OCI-LY3 (cell line): ENCODE results near the gene MRAS.
A peak's percentile ranks its signal among the peaks of the same experiment; 100 is the strongest.
"Not testable (repeated sequence)": the region's sequence is repeated elsewhere in the genome, so short reads cannot be mapped to it uniquely, and the experiment has no call there.

Experiments
- H2AFZ ChIP-seq: fragments of 200-600, 300-600 bp; shearing (Covaris generic); 2 replicates; pipeline ENCODE4 v1.6.0; 2014; ENCODE audit warnings: antibody characterized with exemption, low read depth, low read length
- H3K27ac ChIP-seq: fragments of 200-600, 300-600 bp; sonication (generic); 2 replicates; pipeline ENCODE4 v1.5.1; 2014; ENCODE audit warnings: mild to moderate bottlenecking, low read length, moderate library complexity, mixed read lengths
- H3K27me3 ChIP-seq: fragments of 200-600, 300-600 bp; sonication (generic); 2 replicates; pipeline ENCODE4 v1.6.1; 2014; ENCODE audit warnings: low read depth, low read length, mixed read lengths
- H3K36me3 ChIP-seq: fragments of 200-600, 300-600 bp; sonication (generic); replicated peaks from 2 replicates; pipeline ENCODE3; 2014; ENCODE audit warnings: low read depth, low read length, mixed read lengths
- H3K4me1 ChIP-seq: fragments of 300-600, 200-600 bp; sonication (generic); 2 replicates; pipeline ENCODE4 v1.6.1; 2014; ENCODE audit warnings: low read length, mixed read lengths
- H3K4me2 ChIP-seq: fragments of 200-600, 300-600 bp; sonication (generic); 2 replicates; pipeline ENCODE4 v1.6.1; 2014; ENCODE audit warnings: low read length, mixed read lengths
- H3K4me3 ChIP-seq: fragments of 300-600, 200-600 bp; sonication (generic); 2 replicates; pipeline ENCODE4 v1.5.1; 2014; ENCODE audit warnings: antibody characterized with exemption, mild to moderate bottlenecking, low read length, moderate library complexity
- H3K79me2 ChIP-seq: fragments of 300-600, 200-600 bp; shearing (Covaris generic); 2 replicates; pipeline ENCODE4 v1.6.1; 2014; ENCODE audit warnings: mild to moderate bottlenecking, low read length, mixed read lengths
- H3K9ac ChIP-seq: fragments of 300-600, 200-600 bp; shearing (Covaris generic); 2 replicates; pipeline ENCODE4 v1.6.0; 2014; ENCODE audit warnings: mild to moderate bottlenecking, low read length, moderate library complexity
- H3K9me3 ChIP-seq: fragments of 200-600, 300-600 bp; shearing (Covaris generic); 2 replicates; pipeline ENCODE4 v1.6.1; 2014; ENCODE audit warnings: low read length, mixed read lengths; ENCODE audit not compliant: insufficient read depth
- H4K20me1 ChIP-seq: fragments of 200-600, 300-600 bp; sonication (generic); 2 replicates; pipeline ENCODE4 v1.6.1; 2016; ENCODE audit warnings: low read length, mixed read lengths; ENCODE audit not compliant: insufficient read depth
- EZH2phosphoT487 ChIP-seq: fragments of 200-600 bp; shearing (Covaris generic); IDR thresholded peaks from 2 replicates; pipeline ENCODE4 v1.6.1; 2018; ENCODE audit warnings: antibody characterized with exemption, mixed run types, low read depth
- TF ChIP-seq, protein P1 (sequence below): fragments of 200-600, 300-600 bp; sonication (generic); IDR thresholded peaks from 2 replicates; pipeline ENCODE4 v1.5.1; 2014; ENCODE audit warnings: antibody characterized with exemption, low read length, low read depth

MRAS gene

DNA sequence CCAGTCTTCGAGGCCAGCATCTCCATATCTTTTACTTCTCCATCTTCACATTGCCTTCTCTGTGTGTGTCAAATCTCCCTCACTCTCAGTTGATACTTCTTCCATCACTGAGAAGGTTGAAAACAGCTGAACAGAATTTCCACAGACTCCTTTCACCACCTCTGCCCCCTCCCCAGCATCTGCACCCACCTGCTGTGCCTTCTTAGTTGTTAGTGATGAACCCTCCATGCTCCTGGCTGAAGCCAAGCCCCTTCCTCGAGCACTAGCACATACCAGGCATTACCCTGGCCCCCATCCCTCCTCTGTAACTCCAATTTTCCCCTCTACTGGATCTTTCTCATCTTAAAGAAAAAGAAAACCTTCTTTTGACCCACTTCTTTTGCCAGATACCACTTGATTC is 58.2 kb downstream of the MRAS start:
- no peaks in the 10 kb centered on the region for H3K79me2 ChIP-seq
- TF ChIP-seq, protein P1, sequence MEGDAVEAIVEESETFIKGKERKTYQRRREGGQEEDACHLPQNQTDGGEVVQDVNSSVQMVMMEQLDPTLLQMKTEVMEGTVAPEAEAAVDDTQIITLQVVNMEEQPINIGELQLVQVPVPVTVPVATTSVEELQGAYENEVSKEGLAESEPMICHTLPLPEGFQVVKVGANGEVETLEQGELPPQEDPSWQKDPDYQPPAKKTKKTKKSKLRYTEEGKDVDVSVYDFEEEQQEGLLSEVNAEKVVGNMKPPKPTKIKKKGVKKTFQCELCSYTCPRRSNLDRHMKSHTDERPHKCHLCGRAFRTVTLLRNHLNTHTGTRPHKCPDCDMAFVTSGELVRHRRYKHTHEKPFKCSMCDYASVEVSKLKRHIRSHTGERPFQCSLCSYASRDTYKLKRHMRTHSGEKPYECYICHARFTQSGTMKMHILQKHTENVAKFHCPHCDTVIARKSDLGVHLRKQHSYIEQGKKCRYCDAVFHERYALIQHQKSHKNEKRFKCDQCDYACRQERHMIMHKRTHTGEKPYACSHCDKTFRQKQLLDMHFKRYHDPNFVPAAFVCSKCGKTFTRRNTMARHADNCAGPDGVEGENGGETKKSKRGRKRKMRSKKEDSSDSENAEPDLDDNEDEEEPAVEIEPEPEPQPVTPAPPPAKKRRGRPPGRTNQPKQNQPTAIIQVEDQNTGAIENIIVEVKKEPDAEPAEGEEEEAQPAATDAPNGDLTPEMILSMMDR, result no peak
- TF ChIP-seq EZH2phosphoT487, result no peak
- H3K9me3 ChIP-seq, result no peaks in the 10 kb centered on the region
- no peak overlapping the region for H3K4me2 ChIP-seq
- H3K4me3 ChIP-seq, result no peak overlapping the region
- no peaks in the 10 kb centered on the region for H4K20me1 ChIP-seq
- no peak overlapping the region for H2AFZ ChIP-seq
- no peaks in the 10 kb centered on the region for H3K36me3 ChIP-seq
- no peak overlapping the region for H3K27ac ChIP-seq
- no peak overlapping the region for H3K9ac ChIP-seq
- peaks cover 10% of the 10 kb centered on the region for H3K4me1 ChIP-seq
- H3K27me3 ChIP-seq, result peaks cover 82% of the 10 kb centered on the region

DNA sequence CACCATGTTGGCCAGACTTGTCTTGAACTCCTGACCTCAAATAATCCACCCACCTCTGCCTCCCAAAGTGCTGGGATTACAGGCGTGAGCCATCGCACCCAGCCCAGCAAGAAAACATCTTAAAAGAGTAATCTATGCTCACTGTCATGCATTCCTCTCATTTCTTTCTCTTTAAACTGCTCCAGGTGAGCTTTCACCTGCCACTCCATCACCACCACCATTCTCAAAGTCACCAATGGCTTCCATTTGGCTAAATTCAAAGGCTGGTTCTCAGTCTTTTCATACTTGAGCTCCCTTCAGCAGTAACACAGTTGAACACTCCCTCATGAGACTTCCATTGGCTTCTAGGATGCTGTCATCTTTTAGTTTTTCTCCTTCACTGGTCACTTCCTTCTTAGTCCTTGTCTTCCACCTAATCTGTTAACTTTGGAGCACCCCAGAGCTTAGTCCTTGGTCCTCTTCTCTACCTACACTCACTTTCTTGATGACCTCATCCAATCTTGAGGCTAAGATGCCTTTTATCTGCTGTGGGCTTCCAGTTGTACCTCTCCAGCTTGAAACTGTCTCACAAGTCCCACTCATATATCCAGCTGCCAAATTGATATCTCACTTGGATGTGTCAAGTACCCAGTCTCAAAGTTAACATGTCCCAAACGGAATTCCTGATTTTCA is 59.0 kb downstream of the MRAS start:
- Histone ChIP-seq H4K20me1 (no peaks in the 10 kb centered on the region), H3K9me3 (no peaks in the 10 kb centered on the region), H3K4me3 (no peak overlapping the region), H2AFZ (no peak overlapping the region), H3K9ac (no peak overlapping the region), H3K79me2 (no peaks in the 10 kb centered on the region), H3K27ac (no peak overlapping the region), H3K27me3 (peaks cover 75% of the 10 kb centered on the region), H3K36me3 (no peaks in the 10 kb centered on the region), H3K4me2 (no peak overlapping the region), H3K4me1 (peaks cover 10% of the 10 kb centered on the region)
- TF ChIP-seq, protein P1, result no peak
- TF ChIP-seq EZH2phosphoT487, result no peak

DNA sequence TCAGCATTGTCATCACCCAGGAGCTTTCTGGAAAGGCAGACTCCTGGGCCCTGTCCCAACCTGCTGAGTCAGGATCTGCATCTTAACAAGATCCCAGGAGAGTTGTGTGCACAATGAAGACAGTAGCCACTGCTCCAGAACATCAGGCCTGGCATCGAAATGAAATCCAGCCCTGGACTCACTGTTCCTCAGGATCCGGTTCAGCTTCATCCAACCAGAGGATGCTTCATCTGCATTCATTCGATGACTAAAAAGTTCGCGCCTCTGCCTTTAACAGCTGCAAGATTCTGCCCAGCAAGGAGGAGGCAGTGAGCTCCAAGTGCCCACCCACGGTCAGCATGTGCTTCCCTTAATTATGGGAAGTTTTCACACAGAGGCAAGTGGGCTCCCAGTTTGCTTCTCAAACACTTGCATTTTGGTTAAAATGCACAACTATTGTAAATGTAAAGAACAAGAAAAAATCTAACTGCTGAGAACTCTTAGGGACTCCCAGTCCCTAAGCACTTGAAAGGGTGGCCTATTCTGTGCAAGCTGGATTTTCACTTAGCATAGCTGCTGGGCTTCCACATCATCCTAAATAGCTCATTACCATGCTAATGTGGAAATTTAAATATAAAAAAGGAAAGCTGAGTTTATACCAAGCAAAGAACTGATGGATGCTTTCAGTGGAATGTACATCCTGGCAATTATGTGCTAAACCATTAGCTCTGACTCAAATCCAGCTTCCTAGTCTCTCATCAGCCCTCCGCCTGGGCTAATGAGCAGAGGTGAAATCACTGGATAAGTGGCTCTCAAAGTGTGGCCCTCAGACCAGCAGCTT is 60.6 kb downstream of the MRAS start:
- Histone ChIP-seq H2AFZ (no peak overlapping the region), H3K27me3 (peaks cover 66% of the 10 kb centered on the region), H3K27ac (no peak overlapping the region), H3K36me3 (no peaks in the 10 kb centered on the region), H3K9ac (no peak overlapping the region), H3K4me3 (no peak overlapping the region), H4K20me1 (no peaks in the 10 kb centered on the region), H3K79me2 (no peaks in the 10 kb centered on the region), H3K4me2 (no peak overlapping the region), H3K4me1 (peaks cover 10% of the 10 kb centered on the region), H3K9me3 (no peaks in the 10 kb centered on the region)
- no peak for TF ChIP-seq EZH2phosphoT487
- TF ChIP-seq, protein P1, result no peak

DNA sequence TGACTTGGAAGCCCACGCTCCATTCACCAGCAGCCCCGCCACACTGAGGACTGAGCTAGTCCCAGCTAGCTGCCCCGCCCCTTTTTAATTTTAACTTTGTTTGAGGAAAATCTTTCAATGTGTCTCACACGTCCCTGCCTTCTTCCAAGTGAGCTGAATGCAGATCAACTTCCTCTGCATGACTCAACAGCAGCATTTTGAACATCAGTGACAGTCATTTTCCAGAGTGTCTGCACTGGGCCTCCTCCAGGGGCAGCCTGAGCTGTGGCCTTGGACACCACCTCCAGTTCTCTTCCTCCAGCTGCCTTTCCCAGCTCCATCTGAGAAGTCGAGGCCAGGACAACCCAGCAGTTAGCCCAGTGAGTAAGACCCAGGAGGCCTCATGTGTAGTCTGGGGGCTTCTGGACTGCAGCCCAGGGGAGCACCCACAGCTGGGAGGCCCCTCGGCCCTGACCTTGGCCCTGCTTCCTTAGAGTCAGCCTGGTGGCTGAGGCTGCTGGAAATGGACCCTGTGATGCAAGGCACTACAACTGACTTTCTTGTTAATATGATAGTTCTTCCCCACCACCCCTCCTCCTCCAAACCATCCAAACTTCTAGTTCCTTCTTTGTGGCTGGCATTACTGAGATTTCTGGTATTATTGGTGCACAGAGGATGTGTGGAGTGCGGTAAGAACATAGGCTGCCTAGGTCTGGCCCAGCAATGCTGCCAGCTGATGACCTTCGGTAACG is 64.6 kb downstream of the MRAS start:
- Histone ChIP-seq H3K4me1 (peaks cover 23% of the 10 kb centered on the region), H4K20me1 (no peaks in the 10 kb centered on the region), H3K4me2 (no peak overlapping the region), H3K36me3 (no peaks in the 10 kb centered on the region), H3K9ac (no peak overlapping the region), H3K9me3 (no peaks in the 10 kb centered on the region), H3K79me2 (no peaks in the 10 kb centered on the region), H3K4me3 (no peak overlapping the region), H2AFZ (no peak overlapping the region), H3K27ac (no peak overlapping the region), H3K27me3 (peaks cover 40% of the 10 kb centered on the region)
- TF ChIP-seq EZH2phosphoT487, result no peak
- TF ChIP-seq, protein P1, result no peak

DNA sequence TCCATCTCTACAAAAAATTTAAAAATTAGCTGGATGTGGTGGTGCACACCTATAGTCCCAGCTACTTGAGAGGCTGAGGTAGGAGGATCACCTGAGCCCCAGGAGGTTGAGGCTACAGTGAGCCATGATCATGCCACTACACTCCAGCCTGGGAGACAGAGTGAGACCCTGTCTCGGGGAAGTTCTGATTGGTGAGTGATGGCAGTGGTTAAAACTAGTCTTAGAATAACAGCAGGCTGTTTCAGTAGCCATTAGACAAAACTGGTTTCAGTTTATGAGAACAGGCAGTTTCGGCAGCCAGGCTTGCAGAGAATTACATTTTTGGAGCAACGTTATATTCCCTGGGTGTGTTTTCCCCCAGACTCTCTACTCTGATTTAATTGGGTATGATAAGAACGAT is 67.9 kb downstream of the MRAS start:
- peak overlapping the region; percentile 76 for H3K4me3 ChIP-seq
- H3K9me3 ChIP-seq, H3K79me2 ChIP-seq, H4K20me1 ChIP-seq, H3K36me3 ChIP-seq, H3K9ac ChIP-seq, H3K27ac ChIP-seq: not testable (repeated sequence)
- peaks cover 14% of the 10 kb centered on the region for H3K4me1 ChIP-seq
- H3K27me3 ChIP-seq, result peaks cover 14% of the 10 kb centered on the region
- peak overlapping the region; percentile 90 for H3K4me2 ChIP-seq
- peak overlapping the region; percentile 90; the same call in 1 of the 2 replicates for H2AFZ ChIP-seq
